Neuronal stem cell (in vitro differentiated cells): Measurements from ENCODE around the gene CHST8.

Source experiments
- DNase-seq: peaks from one replicate; pipeline ENCODE4 v3.0.0-alpha.2; 2013; ENCODE audit warnings: low spot score
- H2AFZ ChIP-seq: one replicate; pipeline ENCODE4 v1.6.1; 2013; ENCODE audit warnings: mild to moderate bottlenecking, low read length, inconsistent platforms
- H2AK5ac ChIP-seq: 2 replicates; pipeline ENCODE4 v1.6.1; 2013; ENCODE audit warnings: low read depth, mild to moderate bottlenecking, inconsistent platforms, low read length, moderate library complexity, mixed read lengths
- H2BK120ac ChIP-seq: 2 replicates; pipeline ENCODE4 v1.6.1; 2013; ENCODE audit warnings: low read depth, mild to moderate bottlenecking, inconsistent platforms, low read length, moderate library complexity, mixed read lengths
- H2BK12ac ChIP-seq: one replicate; pipeline ENCODE4 v1.6.1; 2013; ENCODE audit warnings: low read length, inconsistent platforms
- H2BK15ac ChIP-seq: 2 replicates; pipeline ENCODE4 v1.6.1; 2013; ENCODE audit warnings: mild to moderate bottlenecking, low read length, inconsistent platforms, mixed read lengths
- H2BK5ac ChIP-seq: one replicate; pipeline ENCODE4 v1.6.1; 2013; ENCODE audit warnings: inconsistent platforms, mild to moderate bottlenecking, low read length, moderate library complexity
- H3K14ac ChIP-seq: one replicate; pipeline ENCODE4 v1.6.1; 2013; ENCODE audit warnings: low read length, inconsistent platforms
- H3K18ac ChIP-seq: 2 replicates; pipeline ENCODE4 v1.6.1; 2013; ENCODE audit warnings: low read length, inconsistent platforms
- H3K23ac ChIP-seq: 2 replicates; pipeline ENCODE4 v1.6.1; 2013; ENCODE audit warnings: low read depth, mild to moderate bottlenecking, mixed read lengths, low read length, inconsistent platforms; ENCODE audit not compliant: poor library complexity
- H3K27ac ChIP-seq: replicated peaks from 3 replicates; pipeline ENCODE4 v1.5.1; 2013; ENCODE audit warnings: low read length, inconsistent platforms
- H3K27me3 ChIP-seq, 3 experiments: 2 replicates each; pipeline ENCODE4 v1.6.1; 2013; ENCODE audit warnings: low read length in 3 of 3, mild to moderate bottlenecking in 2 of 3, inconsistent platforms in 1 of 3, low read depth in 1 of 3, mixed read lengths in 1 of 3, moderate library complexity in 1 of 3; ENCODE audit not compliant: control insufficient read depth in 3 of 3, insufficient read depth in 3 of 3
- H3K36me3 ChIP-seq, 2 donors: replicated peaks in 1 of 2; 2 replicates each; pipeline ENCODE4 v1.6.1; 2013; ENCODE audit warnings: low read length in 2 of 2; ENCODE audit not compliant: control insufficient read depth in 2 of 2, insufficient read depth in 2 of 2
- H3K4ac ChIP-seq: 2 replicates; pipeline ENCODE4 v1.6.1; 2013; ENCODE audit warnings: inconsistent platforms, mild to moderate bottlenecking, low read length, moderate library complexity
- H3K4me1 ChIP-seq, 2 donors: 1 replicate in 1 of 2; 2 replicates in 1 of 2; pipeline ENCODE4 v1.6.1; 2013; ENCODE audit warnings: low read length in 2 of 2, low read depth in 1 of 2; ENCODE audit not compliant: control insufficient read depth in 2 of 2, insufficient read depth in 1 of 2
- H3K4me2 ChIP-seq: one replicate; pipeline ENCODE4 v1.6.1; 2013; ENCODE audit warnings: mild to moderate bottlenecking, low read length, inconsistent platforms; ENCODE audit not compliant: insufficient read depth, poor library complexity, severe bottlenecking
- H3K4me3 ChIP-seq, 2 donors: 2 replicates each; pipeline ENCODE4 v1.5.1; 2013; ENCODE audit warnings: low read length in 2 of 2, mild to moderate bottlenecking in 2 of 2, inconsistent platforms in 1 of 2, moderate library complexity in 1 of 2
- H3K79me1 ChIP-seq: one replicate; pipeline ENCODE4 v1.6.1; 2013; ENCODE audit warnings: low read depth, mild to moderate bottlenecking, inconsistent platforms, low read length, moderate library complexity
- H3K9ac ChIP-seq: one replicate; pipeline ENCODE4 v1.6.1; 2013; ENCODE audit warnings: mild to moderate bottlenecking, low read depth, low read length, inconsistent platforms; ENCODE audit not compliant: poor library complexity
- H3K9me3 ChIP-seq, 2 donors: replicated peaks in 1 of 2; 2 replicates each; pipeline versions ENCODE3 to v1.6.1; 2013; ENCODE audit warnings: low read length in 2 of 2, mild to moderate bottlenecking in 2 of 2, inconsistent platforms in 1 of 2, low read depth in 1 of 2, mixed read lengths in 1 of 2, moderate library complexity in 1 of 2; ENCODE audit not compliant: control insufficient read depth in 2 of 2, insufficient read depth in 1 of 2
- H4K8ac ChIP-seq: one replicate; pipeline ENCODE4 v1.6.1; 2013; ENCODE audit warnings: low read depth, mild to moderate bottlenecking, inconsistent platforms, low read length, moderate library complexity
- H4K91ac ChIP-seq: one replicate; pipeline ENCODE4 v1.6.1; 2013; ENCODE audit warnings: low read length, low read depth, mild to moderate bottlenecking, inconsistent platforms; ENCODE audit not compliant: poor library complexity
- WGBS, 2 donors: extraction: QIAGEN DNeasy Blood & Tissue Kit; methylation state at CpG; one replicate each; pipeline ENCODE4 v1.1.7; 2013; ENCODE audit warnings: missing lambda C conversion rate in 2 of 2, mixed read lengths in 1 of 2; ENCODE audit not compliant: insufficient read length in 2 of 2, insufficient replicate concordance in 1 of 2; ENCODE audit errors: extremely low coverage in 2 of 2; 5-methylcytosine and 5-hydroxymethylcytosine counted together

The CHST8 gene

GRCh38 chr19:33749619-33750175, 127.9 kb downstream of the CHST8 start:
- Histone ChIP-seq H3K36me3 (no peaks in the 10 kb centered on the region), H3K4ac (no peak overlapping the region), H4K8ac (no peak overlapping the region), H3K23ac (no peak overlapping the region), H3K4me1 (no peaks in the 10 kb centered on the region), H2BK5ac (no peak overlapping the region), H4K91ac (no peak overlapping the region), H3K4me2 (no peak overlapping the region), H2BK12ac (no peak overlapping the region), H3K4me3 (no peak overlapping the region), H3K9me3 (no peaks in the 10 kb centered on the region), H2BK15ac (no peak overlapping the region), H3K9ac (peak overlapping the region; percentile 51), H3K27me3 (peaks cover 0 to 5% (median 0%) of the 10 kb centered on the region in 3 experiments), H3K27ac (no peak overlapping the region), H2BK120ac (no peak overlapping the region), H2AK5ac (no peak overlapping the region), H2AFZ (no peak overlapping the region), H3K14ac (no peak overlapping the region), H3K79me1 (no peaks in the 10 kb centered on the region), H3K18ac (no peak overlapping the region)
- WGBS, 2 donors, result no CpG with 5 or more reads among the region's 12 CpGs
- no peak for DNase-seq

DNA sequence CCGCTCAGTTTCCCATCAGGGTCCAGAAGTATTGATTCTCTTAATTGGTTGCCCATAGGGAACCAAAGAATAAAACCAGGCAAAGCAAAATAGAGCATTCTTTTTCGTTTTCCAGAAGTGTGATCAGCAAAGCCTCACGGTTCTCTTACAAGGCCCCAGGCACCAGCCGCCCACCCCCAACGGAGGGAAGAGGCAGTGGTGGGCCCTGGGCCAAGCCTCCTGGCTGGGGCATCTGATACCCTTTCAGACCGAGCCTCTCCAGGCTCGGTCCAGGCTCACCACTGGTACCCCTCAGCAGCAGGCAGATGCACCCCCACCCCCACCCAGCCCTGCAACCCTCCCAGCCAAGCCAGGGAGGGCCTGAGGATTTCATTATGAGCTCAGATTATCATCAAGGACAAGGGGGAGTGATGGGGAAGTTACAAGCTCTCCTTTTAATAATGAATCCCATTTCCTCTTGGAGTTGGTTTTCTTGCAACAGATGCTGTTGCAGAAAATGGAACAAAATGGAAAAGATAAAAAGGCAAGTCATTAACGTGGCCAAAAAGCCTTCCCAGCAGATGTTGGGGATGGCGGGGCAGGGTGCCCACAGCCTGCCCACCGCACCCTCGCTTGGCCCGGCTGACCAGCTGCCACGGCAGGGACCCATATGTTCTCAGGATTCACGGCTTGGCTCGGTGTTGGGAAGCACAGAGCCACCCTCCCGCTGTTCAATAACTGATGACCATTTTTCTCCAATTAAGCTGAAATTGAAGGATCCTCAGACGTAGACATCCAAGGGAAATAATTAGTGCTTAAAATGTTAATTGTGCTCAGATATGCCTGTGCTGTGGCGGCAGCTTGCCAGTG, 129.1 kb downstream of the CHST8 start:
- no peak overlapping the region for H3K27ac ChIP-seq
- WGBS, 2 donors, result no CpG with 5 or more reads among the region's 18 CpGs

DNA sequence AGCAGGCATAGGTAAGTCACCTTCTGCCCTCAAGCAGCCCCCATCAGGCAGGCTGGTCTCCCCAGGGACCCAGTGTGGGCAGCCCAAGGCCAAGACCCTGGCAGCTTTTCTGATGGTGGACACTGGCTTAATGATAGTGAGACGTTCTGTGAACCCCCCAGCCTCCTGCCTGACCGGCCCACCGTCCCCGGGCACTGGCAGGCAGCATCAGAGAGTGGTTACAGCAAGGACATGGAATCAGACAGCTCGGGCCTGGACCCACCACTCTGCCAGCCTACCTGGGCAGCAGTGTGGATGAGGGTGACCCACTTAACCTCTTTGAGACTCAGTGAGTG, 129.7 kb downstream of the CHST8 start:
- no peak overlapping the region for H3K14ac ChIP-seq
- H3K18ac ChIP-seq, result no peak overlapping the region
- no peak overlapping the region for H2AFZ ChIP-seq
- no peaks in the 10 kb centered on the region for H3K9me3 ChIP-seq
- no peak overlapping the region for H4K91ac ChIP-seq
- peaks cover 0 to 8% (median 0%) of the 10 kb centered on the region in 3 experiments for H3K27me3 ChIP-seq
- H3K4me2 ChIP-seq, result no peak overlapping the region
- H2AK5ac ChIP-seq, result no peak overlapping the region
- no peak overlapping the region for H2BK15ac ChIP-seq
- H2BK120ac ChIP-seq, result no peak overlapping the region
- H3K36me3 ChIP-seq, result no peaks in the 10 kb centered on the region
- peak overlapping the region; percentile 41 for H2BK5ac ChIP-seq
- no peak overlapping the region for H3K23ac ChIP-seq
- no peak for DNase-seq
- no peak overlapping the region for H4K8ac ChIP-seq
- H3K27ac ChIP-seq, result no peak overlapping the region
- no peak overlapping the region for H2BK12ac ChIP-seq
- H3K4me1 ChIP-seq, result peaks cover 0 to 2% of the 10 kb centered on the region in 2 donors
- no peak overlapping the region for H3K4ac ChIP-seq
- H3K79me1 ChIP-seq, result no peaks in the 10 kb centered on the region
- H3K4me3 ChIP-seq, result no peak overlapping the region
- H3K9ac ChIP-seq, result no peak overlapping the region
- WGBS, 2 donors, result no CpG with 5 or more reads among the region's 5 CpGs

More for the DNA sequence above, 129.1 kb downstream of the CHST8 start:
- no peak overlapping the region for H2BK120ac ChIP-seq
- H2BK12ac ChIP-seq, result no peak overlapping the region
- H3K4me3 ChIP-seq, result no peak overlapping the region
- H3K4me2 ChIP-seq, result no peak overlapping the region
- H4K91ac ChIP-seq, result no peak overlapping the region
- DNase-seq, result no peak
- H3K9me3 ChIP-seq, result no peaks in the 10 kb centered on the region
- no peak overlapping the region for H2BK15ac ChIP-seq
- no peak overlapping the region for H3K23ac ChIP-seq
- peaks cover 0 to under 1% of the 10 kb centered on the region in 2 donors for H3K4me1 ChIP-seq
- peaks cover 0 to 8% (median 0%) of the 10 kb centered on the region in 3 experiments for H3K27me3 ChIP-seq
- peak overlapping the region; percentile 45 for H2AK5ac ChIP-seq
- H3K36me3 ChIP-seq, result no peaks in the 10 kb centered on the region
- peak overlapping the region; percentile 35 for H3K18ac ChIP-seq
- H3K4ac ChIP-seq, result no peak overlapping the region
- no peak overlapping the region for H4K8ac ChIP-seq
- H2BK5ac ChIP-seq, result peak overlapping the region; percentile 41
- no peak overlapping the region for H2AFZ ChIP-seq
- no peak overlapping the region for H3K9ac ChIP-seq
- no peaks in the 10 kb centered on the region for H3K79me1 ChIP-seq
- peak overlapping the region; percentile 63 for H3K14ac ChIP-seq

DNA sequence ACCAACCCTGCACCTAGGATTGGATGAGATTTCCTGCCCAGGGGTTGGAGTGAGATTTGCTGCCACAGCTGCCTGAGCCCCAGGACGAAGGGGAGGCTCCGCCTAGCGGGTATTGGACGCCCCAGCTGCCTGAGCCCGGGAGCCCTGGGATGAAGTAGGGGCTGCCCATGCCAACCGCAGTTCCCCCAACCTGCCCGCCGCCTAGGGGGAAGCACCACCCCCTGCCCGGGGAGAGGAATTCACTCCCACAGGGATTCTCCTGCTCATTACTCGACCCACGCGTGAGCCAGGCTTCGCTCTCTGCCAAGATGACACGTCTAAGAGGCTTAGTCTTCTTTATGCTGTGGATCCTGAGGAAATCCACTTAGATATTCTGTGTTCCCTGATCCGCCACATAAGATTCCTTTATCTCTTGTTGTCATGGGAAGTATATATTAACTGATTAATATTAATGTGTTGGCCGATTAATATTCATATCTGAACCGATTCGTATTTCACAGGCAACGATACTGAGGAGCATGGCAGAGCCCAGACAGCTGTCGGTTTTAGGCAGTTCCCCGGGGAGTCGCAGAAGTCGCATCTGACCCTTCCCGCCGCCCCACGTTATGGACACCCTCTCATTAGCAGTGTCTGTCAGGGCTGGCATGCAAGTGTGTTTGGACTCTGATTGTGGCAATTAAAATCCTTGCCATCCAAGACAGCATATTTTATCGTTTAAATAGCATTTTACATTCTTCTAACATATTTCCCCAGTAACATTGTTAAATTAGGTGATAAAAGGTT, 130.5 kb downstream of the CHST8 start:
- H3K9ac ChIP-seq, result no peak overlapping the region
- no peak overlapping the region for H2BK15ac ChIP-seq
- H2BK5ac ChIP-seq, result no peak overlapping the region
- no peak overlapping the region for H3K4me3 ChIP-seq
- no peak overlapping the region for H3K4me2 ChIP-seq
- no peak overlapping the region for H3K18ac ChIP-seq
- H3K4ac ChIP-seq, result no peak overlapping the region
- no peak overlapping the region for H3K27ac ChIP-seq
- no peak overlapping the region for H2AK5ac ChIP-seq
- no peak overlapping the region for H3K14ac ChIP-seq
- no peaks in the 10 kb centered on the region for H3K79me1 ChIP-seq
- no peak overlapping the region for H4K91ac ChIP-seq
- H4K8ac ChIP-seq, result no peak overlapping the region
- H2BK12ac ChIP-seq, result no peak overlapping the region
- H3K23ac ChIP-seq, result no peak overlapping the region
- no peak overlapping the region for H2BK120ac ChIP-seq
- WGBS, 2 donors, result no CpG with 5 or more reads among the region's 27 CpGs
- H3K4me1 ChIP-seq, result peaks cover 0 to 2% of the 10 kb centered on the region in 2 donors
- DNase-seq, result no peak
- no peaks in the 10 kb centered on the region for H3K9me3 ChIP-seq
- H2AFZ ChIP-seq, result no peak overlapping the region
- H3K36me3 ChIP-seq, result no peaks in the 10 kb centered on the region
- H3K27me3 ChIP-seq, result peaks cover 0 to 6% (median 0%) of the 10 kb centered on the region in 3 experiments
